Measurements from ENCODE around the gene ID4. TPM values are rescaled to one million over a fixed set of nuclear protein-coding genes. Genes with fewer than 3 reads are reported as not detected.

Gene ID4
- total and polyA plus RNA-seq, 2 donors (not counting 1 experiment from before 2014, with no cell fraction given): not detected

GRCh38 chr6:19806971-19807396 is 30.2 kb upstream of the ID4 start:
- Histone ChIP-seq H3K36me3 (replicated peaks in 1 of 2; ENCODE audit: control extremely low read depth in 1 of 2, control insufficient read depth in 1 of 2, extremely low read depth in 1 of 2, insufficient read depth in 2 of 2, low read length in 1 of 2) (no peaks in the 10 kb centered on the region), H2AFZ (ENCODE audit: insufficient read depth, low read depth, low read length, poor library complexity, severe bottlenecking) (no peak overlapping the region), H4K20me1 (ENCODE audit: control insufficient read depth, insufficient read depth, low read length, poor library complexity, severe bottlenecking) (no peaks in the 10 kb centered on the region), H3K9me3 (ENCODE audit: control extremely low read depth in 1 of 3, control insufficient read depth in 2 of 3, insufficient read depth in 1 of 3, low read length in 2 of 3) (peaks cover 0 to 5% (median 0%) of the 10 kb centered on the region in 3 donors), H3K27ac (ENCODE audit: low read length in 2 of 2) (no peak overlapping the region), H3K9ac (ENCODE audit: low read length) (no peak overlapping the region), H3K4me1 (ENCODE audit: control insufficient read depth in 2 of 2, insufficient read depth in 2 of 2, low read length in 2 of 2) (peaks cover 7% of the 10 kb centered on the region in 2 donors), H3K27me3 (replicated peaks in 1 of 4; ENCODE audit: control extremely low read depth in 1 of 4, control insufficient read depth in 3 of 4, insufficient read depth in 4 of 4, low read length in 3 of 4) (peaks cover 0 to 20% (median 4%) of the 10 kb centered on the region in 4 experiments), H3K4me3 (ENCODE audit: control extremely low read depth in 1 of 5, extremely low read depth in 1 of 5, insufficient read depth in 1 of 5, low read depth in 2 of 5, low read length in 4 of 5) (no peak overlapping the region), H3K4me2 (replicated peaks; ENCODE audit: low read depth, low read length, poor library complexity, severe bottlenecking) (no peak overlapping the region), H3K79me2 (ENCODE audit: control insufficient read depth, insufficient read depth, low read length) (no peaks in the 10 kb centered on the region)
- intact Hi-C loops (cut with micrococcal nuclease): no loop called here
- ChIA-PET CTCF (no interaction called here), POLR2A (no interaction called here)
- WGBS (ENCODE audit: insufficient coverage): 98% methylated on average over 21 of the region's 21 CpGs
- Mint-ChIP-seq H3K9me3 (ENCODE audit: insufficient read depth) (no peaks in the 10 kb centered on the region), H3K4me3 (no peak overlapping the region), H3K27ac (no peak overlapping the region), H3K27me3 (peaks cover 34% of the 10 kb centered on the region), H3K4me1 (peaks cover 12% of the 10 kb centered on the region)
- DNase-seq (no peak), ATAC-seq (ENCODE audit: low read depth) (no peak)
- no peak for TF ChIP-seq EZH2 (IDR thresholded peaks at IDR 0.05; ENCODE audit: borderline replicate concordance, insufficient read depth, low read depth, low read length, poor library complexity, severe bottlenecking)
- TF ChIP-seq CTCF (IDR thresholded peaks at IDR 0.05): no peak

GRCh38 chr6:19811397-19812079 is 25.6 kb upstream of the ID4 start:
- Histone ChIP-seq H3K9me3 (ENCODE audit: control extremely low read depth in 1 of 3, control insufficient read depth in 2 of 3, insufficient read depth in 1 of 3, low read length in 2 of 3) (peaks cover 0 to 5% (median 0%) of the 10 kb centered on the region in 3 donors), H3K36me3 (replicated peaks in 1 of 2; ENCODE audit: control extremely low read depth in 1 of 2, control insufficient read depth in 1 of 2, extremely low read depth in 1 of 2, insufficient read depth in 2 of 2, low read length in 1 of 2) (no peaks in the 10 kb centered on the region), H4K20me1 (ENCODE audit: control insufficient read depth, insufficient read depth, low read length, poor library complexity, severe bottlenecking) (no peaks in the 10 kb centered on the region), H2AFZ (ENCODE audit: insufficient read depth, low read depth, low read length, poor library complexity, severe bottlenecking) (no peak overlapping the region), H3K4me1 (ENCODE audit: control insufficient read depth in 2 of 2, insufficient read depth in 2 of 2, low read length in 2 of 2) (no peaks in the 10 kb centered on the region), H3K27me3 (replicated peaks in 1 of 4; ENCODE audit: control extremely low read depth in 1 of 4, control insufficient read depth in 3 of 4, insufficient read depth in 4 of 4, low read length in 3 of 4) (no peaks in the 10 kb centered on the region), H3K27ac (ENCODE audit: low read length in 2 of 2) (no peak overlapping the region), H3K9ac (ENCODE audit: low read length) (no peak overlapping the region), H3K4me3 (ENCODE audit: control extremely low read depth in 1 of 5, extremely low read depth in 1 of 5, insufficient read depth in 1 of 5, low read depth in 2 of 5, low read length in 4 of 5) (no peak overlapping the region), H3K79me2 (ENCODE audit: control insufficient read depth, insufficient read depth, low read length) (no peaks in the 10 kb centered on the region), H3K4me2 (replicated peaks; ENCODE audit: low read depth, low read length, poor library complexity, severe bottlenecking) (no peak overlapping the region)
- ChIA-PET POLR2A (no interaction called here), CTCF (no interaction called here)
- H3K4me1 Mint-ChIP-seq: no peaks in the 10 kb centered on the region
- DNase-seq (no peak), ATAC-seq (ENCODE audit: low read depth) (no peak)
- intact Hi-C loops (cut with micrococcal nuclease): no loop called here
- no peak overlapping the region for H3K27ac Mint-ChIP-seq
- no peak for TF ChIP-seq CTCF (IDR thresholded peaks at IDR 0.05)
- TF ChIP-seq EZH2 (IDR thresholded peaks at IDR 0.05; ENCODE audit: borderline replicate concordance, insufficient read depth, low read depth, low read length, poor library complexity, severe bottlenecking): no peak
- no peak overlapping the region for H3K4me3 Mint-ChIP-seq
- 86% methylated on average over 7 of the region's 11 CpGs for WGBS (ENCODE audit: insufficient coverage)
- no peaks in the 10 kb centered on the region for H3K9me3 Mint-ChIP-seq (ENCODE audit: insufficient read depth)
- no peaks in the 10 kb centered on the region for H3K27me3 Mint-ChIP-seq

Measured in B cell (primary cell).